ENCODE data around the gene MMP25. TPM values are rescaled to one million over a fixed set of nuclear protein-coding genes. Genes with fewer than 3 reads are reported as not detected.

Gene MMP25
- total RNA-seq, 4 donors from 2014 or later = under 0.01 to 4.5 (median 0.12) TPM

- no peaks in the 10 kb centered on the region for H3K9me3 ChIP-seq
- H3K4me1 ChIP-seq = peaks cover 22 to 45% (median 31%) of the 10 kb centered on the region in 4 donors
- no peak for DNase-seq (ENCODE audit: extremely low spot score)
- H3K36me3 ChIP-seq = no peaks in the 10 kb centered on the region
- no peak overlapping the region for H3K4me3 ChIP-seq
- peaks cover 0 to 51% (median 4%) of the 10 kb centered on the region in 4 donors for H3K27me3 ChIP-seq
- H3K27ac ChIP-seq (replicated peaks in 1 of 4) = peak overlapping the region in 3 of 4 donors; percentile 15 to 62 (median 54)
- WGBS = 62% methylated on average over 27 of the region's 27 CpGs
- peak in 1 of 2 donors; percentile 15 for TF ChIP-seq POLR2AphosphoS5 (IDR thresholded peaks at IDR 0.05)
- TF ChIP-seq CTCF (IDR thresholded peaks at IDR 0.05) = no peak
- intact Hi-C loops (cut with DNase I) = no loop called here
These were observed 55.6 kb downstream of the MMP25 start for GRCh38 chr16:3101841-3102470.

DNA sequence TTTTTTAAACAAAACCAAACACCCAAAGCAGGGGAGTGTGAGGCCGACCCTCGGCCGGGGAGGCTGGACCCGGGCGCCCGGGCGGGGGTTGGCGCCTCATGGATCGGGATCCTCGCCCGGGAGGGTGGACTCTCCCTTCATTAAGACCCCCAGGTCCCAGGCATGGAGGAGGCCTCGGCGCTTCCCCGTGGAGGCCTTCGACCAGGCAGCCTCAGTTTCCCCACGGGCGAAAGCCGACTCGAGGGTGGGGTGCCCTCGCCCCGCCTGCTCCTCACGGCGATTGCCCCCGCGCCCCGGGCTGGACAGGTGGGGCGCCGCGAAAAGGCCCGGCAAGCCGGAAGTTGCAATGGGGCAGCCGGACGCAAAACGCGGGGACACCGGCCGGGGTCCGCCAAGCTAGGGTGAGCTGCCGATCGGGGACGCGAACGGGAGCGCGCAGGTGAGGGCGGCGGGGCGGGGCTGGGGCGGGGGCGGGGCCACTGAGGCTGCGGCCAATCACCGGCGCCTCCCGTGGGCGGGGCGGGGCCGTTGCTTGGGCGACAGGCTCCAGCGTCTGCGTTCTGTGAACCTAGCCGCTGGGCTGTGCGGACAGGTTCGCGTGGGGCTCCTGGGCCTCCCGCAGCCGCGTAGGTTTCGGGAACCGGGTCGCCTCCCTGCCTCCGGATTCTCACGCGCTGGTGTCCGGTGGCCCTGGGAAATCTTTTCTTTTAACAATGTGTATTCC is 60.0 kb downstream of the MMP25 start:
- Histone ChIP-seq H3K9me3 (no peaks in the 10 kb centered on the region), H3K27me3 (peaks cover 0 to 12% (median 0%) of the 10 kb centered on the region in 4 donors), H3K27ac (replicated peaks in 1 of 4) (peak overlapping the region; percentile 73 to 84 (median 78)), H3K4me3 (peak overlapping the region; percentile 63 to 67 (median 63)), H3K36me3 (no peaks in the 10 kb centered on the region), H3K4me1 (peaks cover 14 to 32% (median 20%) of the 10 kb centered on the region in 4 donors)
- peak; percentile 98 for DNase-seq (ENCODE audit: extremely low spot score)
- under 1% methylated on average over 18 of the region's 74 CpGs for WGBS
- TF ChIP-seq CTCF (IDR thresholded peaks at IDR 0.05) (no peak), POLR2AphosphoS5 (IDR thresholded peaks at IDR 0.05) (peak; percentile 76 to 81)
- intact Hi-C loops (cut with DNase I) = no loop called here

Small RNA genes lying within 50 kb of the gene (small RNA-seq; reads per million reads assigned to genes)
- gene RNU1-22P = 0 to 0.19 (median 0) reads per million in 3 donors

Other genes with a start within 250 kb of the MMP25 start
- not detected for gene PRSS41, start 248.1 kb upstream of the MMP25 start, total RNA-seq
- gene PRSS21, start 229.3 kb upstream of the MMP25 start, total RNA-seq = not detected
- not detected for gene ZG16B, start 216.3 kb upstream of the MMP25 start, total RNA-seq
- gene PRSS22, start 188.4 kb upstream of the MMP25 start, total RNA-seq = not detected
- gene FLYWCH2, start 163.3 kb upstream of the MMP25 start, total RNA-seq = 10 to 100 TPM; 41.9 to 47.2 (median 43.9) TPM
- gene FLYWCH1, start 134.6 kb upstream of the MMP25 start, total RNA-seq = 10 to 100 TPM; 33.8 to 61.6 (median 46.8) TPM
- gene KREMEN2, start 82.3 kb upstream of the MMP25 start, total RNA-seq = under 1 TPM in 1 of 4 donors, not detected in 3; 0.13 TPM
- 1 to 10 TPM; 2.2 to 7.5 (median 4.7) TPM for gene PAQR4, start 77.2 kb upstream of the MMP25 start, total RNA-seq
- gene PKMYT1, start 66.1 kb upstream of the MMP25 start, total RNA-seq = 1 to 10 TPM in 1 of 4 donors, under 1 TPM in 1, not detected in 2; 0.57 to 2.5 TPM
- under 1 TPM in 3 of 4 donors, not detected in 1; 0.17 to 0.42 (median 0.32) TPM for gene CLDN9, start 33.6 kb upstream of the MMP25 start, total RNA-seq
- not detected for gene CLDN6, start 28.4 kb upstream of the MMP25 start, total RNA-seq
- gene TNFRSF12A, start 26.2 kb upstream of the MMP25 start, total RNA-seq = 100 to 1,000 TPM in 1 of 4 donors, 10 to 100 TPM in 3; 20.9 to 140 (median 57.5) TPM
- gene HCFC1R1, start 22.6 kb upstream of the MMP25 start, total RNA-seq = 100 to 1,000 TPM in 2 of 4 donors, 10 to 100 TPM in 2; 28.8 to 134 (median 72.2) TPM
- gene THOC6, start 22.5 kb upstream of the MMP25 start, total RNA-seq = 10 to 100 TPM; 14.1 to 27.9 (median 23.0) TPM
- under 1 TPM in 2 of 4 donors, not detected in 2; 0.19 to 0.42 TPM for gene BICDL2, start 9.6 kb upstream of the MMP25 start, total RNA-seq
- gene IL32, start 19.1 kb downstream of the MMP25 start, total RNA-seq = 10 to 100 TPM; 13.7 to 40.8 (median 31.2) TPM
- not detected for gene ZSCAN10, start 52.7 kb downstream of the MMP25 start, total RNA-seq
- 10 to 100 TPM; 10.6 to 25.0 (median 17.1) TPM for gene ZNF205, start 66.0 kb downstream of the MMP25 start, total RNA-seq
- 10 to 100 TPM in 3 of 4 donors, 1 to 10 TPM in 1; 8.4 to 18.3 (median 13.5) TPM for gene ZNF213, start 88.5 kb downstream of the MMP25 start, total RNA-seq
- not detected for gene OR1F1, start 141.6 kb downstream of the MMP25 start, total RNA-seq
- gene ZNF200, start 188.6 kb downstream of the MMP25 start, total RNA-seq = 1 to 10 TPM; 5.8 to 8.2 (median 7.1) TPM
- gene MEFV, start 210.1 kb downstream of the MMP25 start, total RNA-seq = 1 to 10 TPM; 1.2 to 4.0 (median 1.5) TPM
- gene ZNF263, start 236.9 kb downstream of the MMP25 start, total RNA-seq = 10 to 100 TPM; 31.1 to 54.3 (median 42.8) TPM